ENCODE data around the gene SFT2D2.
"Not testable (repeated sequence)": the region's sequence is repeated elsewhere in the genome, so short reads cannot be mapped to it uniquely, and the experiment has no call there.

The SFT2D2 gene

DNA sequence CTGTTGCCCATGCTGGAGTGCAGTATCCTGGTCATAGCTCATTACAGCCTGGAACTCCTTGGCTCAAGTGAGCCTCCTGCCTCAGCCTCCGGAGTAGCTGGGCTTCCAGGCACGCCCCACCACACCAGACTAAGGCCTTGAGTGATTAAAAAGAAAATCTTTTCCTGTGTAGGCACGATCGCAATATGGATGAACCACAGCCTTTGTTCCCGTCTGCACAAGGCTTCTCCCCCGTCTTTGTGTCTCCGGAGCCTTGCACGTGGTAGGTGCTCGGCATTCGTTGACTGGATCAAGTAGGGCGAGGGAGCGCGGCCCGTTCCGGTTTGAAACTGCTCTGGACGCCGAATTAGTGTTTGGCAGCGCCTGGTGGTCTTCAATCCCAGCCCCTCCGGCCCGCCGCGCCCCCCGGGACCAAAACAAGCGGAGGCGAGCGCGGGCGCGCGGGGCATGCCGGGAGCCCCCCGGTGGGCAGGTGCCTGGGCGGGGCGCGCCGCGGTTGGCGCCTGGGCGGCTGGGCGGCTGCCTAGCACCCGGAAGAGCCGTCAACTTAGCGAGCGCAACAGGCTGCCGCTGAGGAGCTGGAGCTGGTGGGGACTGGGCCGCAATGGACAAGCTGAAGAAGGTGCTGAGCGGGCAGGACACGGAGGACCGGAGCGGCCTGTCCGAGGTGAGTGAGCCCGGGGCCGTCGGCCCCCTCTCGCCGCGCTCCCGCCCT lies at the start of gene SFT2D2:
Gene SFT2D2, plus strand, starts transcription at position 529 of the 715 bp plus-strand sequence. Its CDS starts 76 bp downstream, at position 605.
- DNase-seq = peak; percentile 85

DNA sequence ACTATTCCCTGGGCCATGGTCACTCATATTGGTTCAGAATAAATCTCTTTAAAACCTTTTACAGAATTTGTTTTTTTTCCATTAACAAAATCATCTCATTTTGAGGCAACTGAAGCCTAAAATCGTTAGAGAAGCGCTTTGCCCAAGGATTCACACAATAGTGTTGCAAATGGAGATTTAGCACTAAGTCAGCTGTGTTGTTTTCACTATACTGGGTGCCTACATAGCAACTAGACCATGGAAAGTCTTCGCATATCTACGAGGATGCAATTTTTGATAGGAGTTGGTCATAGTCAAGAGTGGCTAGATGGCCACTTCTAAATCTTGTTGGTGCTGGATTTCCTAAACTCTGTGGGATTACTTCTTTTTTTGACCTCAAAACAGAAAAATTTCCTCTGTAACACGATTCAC lies 47.6 kb upstream of the SFT2D2 start:
- DNase-seq = no peak

DNA sequence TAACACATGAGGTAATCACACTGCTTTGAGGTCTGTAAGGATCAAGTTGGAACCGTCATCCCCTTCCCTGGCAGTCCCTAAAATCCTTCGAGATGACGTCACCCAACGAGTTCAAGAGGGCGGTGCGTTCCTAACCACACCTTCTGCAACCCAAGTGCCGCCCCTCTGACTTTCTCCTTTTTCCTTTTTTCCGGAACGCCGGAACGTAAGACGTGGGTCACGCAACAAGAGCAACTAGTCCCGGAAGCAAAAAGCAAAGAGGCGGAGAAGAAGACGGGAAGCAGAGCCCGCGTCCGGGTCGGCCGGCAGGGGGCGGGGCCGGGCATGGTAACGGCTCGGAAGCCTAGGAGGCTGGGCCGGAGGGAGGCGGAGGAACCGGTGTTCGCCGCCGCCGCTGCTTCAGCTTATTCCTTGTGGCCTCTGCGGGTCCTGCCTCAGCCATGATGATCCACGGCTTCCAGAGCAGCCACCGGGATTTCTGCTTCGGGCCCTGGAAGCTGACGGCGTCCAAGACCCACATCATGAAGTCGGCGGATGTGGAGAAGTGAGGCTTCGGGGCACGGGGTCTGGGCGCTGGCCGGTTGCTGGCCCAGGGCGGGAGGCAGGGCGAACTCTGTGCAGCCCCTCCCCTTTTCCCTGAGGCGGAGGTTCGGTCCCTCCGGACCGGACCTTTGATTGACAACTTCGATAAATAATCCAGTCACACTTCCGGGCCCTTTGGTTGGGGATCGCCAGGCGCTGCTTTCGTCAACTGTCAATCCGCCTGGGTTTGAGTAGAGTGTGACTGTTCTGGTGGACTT lies 47.0 kb upstream of the SFT2D2 start, which contains the start of gene TIPRL:
Gene TIPRL, plus strand, starts transcription at position 325 of the 800 bp plus-strand sequence. Its CDS starts 116 bp downstream, at position 441.
- DNase-seq = peak; percentile 98

GRCh38 chr1:168179438-168180147 lies 46.2 kb upstream of the SFT2D2 start:
- DNase-seq = peak; percentile 17

DNA sequence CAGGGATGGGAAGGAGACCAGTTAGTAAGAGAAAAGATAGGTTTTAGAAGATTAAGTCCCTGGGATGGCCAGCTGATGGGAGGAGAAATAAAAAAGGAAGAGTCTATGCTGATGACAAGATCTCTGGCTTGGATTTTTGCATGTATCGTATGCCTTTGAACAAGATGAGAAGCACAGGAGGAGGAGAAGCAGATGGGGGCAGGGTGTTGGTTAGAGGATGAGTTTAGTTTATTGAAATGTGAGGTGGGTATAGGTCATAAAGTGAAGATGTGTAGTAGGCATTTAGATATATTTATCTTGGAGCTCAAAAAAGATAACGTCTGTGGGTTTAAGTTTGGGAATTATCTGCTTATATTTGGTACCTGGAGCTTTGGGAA lies 45.7 kb upstream of the SFT2D2 start:
- DNase-seq = no peak

DNA sequence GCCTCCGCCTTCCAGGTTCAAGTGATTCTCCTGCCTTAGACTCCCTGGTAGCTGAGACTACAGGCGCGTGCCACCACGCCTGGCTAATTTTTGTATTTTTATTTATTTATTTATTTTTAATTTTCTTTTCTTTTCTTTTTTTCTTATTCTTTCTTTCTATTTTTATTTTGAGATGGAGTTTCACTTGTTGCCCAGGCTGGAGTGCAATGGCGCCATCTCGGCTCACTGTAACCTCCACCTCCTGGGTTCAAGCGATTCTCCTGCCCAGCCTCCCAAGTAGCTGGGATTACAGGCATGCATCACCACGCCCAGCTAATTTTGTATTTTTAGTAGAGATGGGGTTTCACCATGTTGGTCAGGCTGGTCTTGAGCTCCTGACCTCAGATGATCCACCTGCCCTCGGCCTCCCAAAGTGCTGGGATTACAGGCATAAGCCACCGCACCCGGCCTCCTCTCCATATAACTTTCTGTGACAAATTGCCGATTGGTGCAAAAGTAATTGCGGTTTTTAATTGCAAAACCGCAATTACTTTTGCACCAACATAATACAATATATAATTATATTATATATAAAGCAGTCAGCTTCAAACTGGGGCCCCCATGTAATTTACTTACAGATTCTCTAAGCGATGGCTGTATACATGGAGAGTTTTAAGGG lies 44.6 kb upstream of the SFT2D2 start:
- not testable (repeated sequence) for DNase-seq

DNA sequence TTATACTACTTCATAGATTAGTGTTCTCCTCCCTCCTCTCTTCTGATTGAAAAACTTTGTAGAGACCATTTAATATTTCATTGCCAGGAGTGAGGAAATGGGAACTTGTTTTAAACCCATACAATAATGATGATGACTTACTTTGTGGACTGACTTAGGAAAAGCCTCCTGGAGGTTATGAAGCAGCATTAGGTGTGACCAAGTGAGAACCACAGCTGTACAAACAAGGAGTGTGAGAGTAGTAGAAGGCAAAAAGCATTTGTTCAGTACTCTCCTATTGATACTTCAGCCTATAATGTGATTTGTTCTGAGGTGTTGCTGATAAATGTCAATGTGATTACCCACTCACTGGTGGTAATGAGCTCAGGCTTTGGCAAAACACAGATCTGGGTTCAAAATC lies 38.6 kb upstream of the SFT2D2 start:
- no peak for DNase-seq

DNA sequence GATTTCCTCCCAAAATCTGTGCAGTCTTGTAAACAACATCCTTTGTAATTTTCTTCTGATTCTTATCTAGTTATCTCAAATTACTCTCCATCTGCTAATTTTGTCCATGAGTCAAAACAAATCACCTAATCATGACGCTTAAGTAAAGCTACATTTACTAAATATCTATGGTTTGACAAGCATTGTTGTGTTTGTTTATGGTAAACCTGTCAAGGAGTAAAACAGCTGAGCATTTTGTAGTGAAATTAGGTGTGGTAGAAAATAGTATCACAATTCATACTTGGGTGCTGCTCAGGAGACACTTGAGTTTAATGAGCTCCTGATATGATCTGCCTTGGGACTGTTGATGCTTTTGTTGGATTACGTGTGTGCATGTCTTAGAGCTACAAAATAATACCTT lies 35.4 kb upstream of the SFT2D2 start:
- no peak for DNase-seq

- DNase-seq = no peak
Observed at GRCh38 chr1:168195199-168196135, 30.3 kb upstream of the SFT2D2 start.

GRCh38 chr1:168199056-168199455 lies 26.7 kb upstream of the SFT2D2 start:
- DNase-seq = no peak

DNA sequence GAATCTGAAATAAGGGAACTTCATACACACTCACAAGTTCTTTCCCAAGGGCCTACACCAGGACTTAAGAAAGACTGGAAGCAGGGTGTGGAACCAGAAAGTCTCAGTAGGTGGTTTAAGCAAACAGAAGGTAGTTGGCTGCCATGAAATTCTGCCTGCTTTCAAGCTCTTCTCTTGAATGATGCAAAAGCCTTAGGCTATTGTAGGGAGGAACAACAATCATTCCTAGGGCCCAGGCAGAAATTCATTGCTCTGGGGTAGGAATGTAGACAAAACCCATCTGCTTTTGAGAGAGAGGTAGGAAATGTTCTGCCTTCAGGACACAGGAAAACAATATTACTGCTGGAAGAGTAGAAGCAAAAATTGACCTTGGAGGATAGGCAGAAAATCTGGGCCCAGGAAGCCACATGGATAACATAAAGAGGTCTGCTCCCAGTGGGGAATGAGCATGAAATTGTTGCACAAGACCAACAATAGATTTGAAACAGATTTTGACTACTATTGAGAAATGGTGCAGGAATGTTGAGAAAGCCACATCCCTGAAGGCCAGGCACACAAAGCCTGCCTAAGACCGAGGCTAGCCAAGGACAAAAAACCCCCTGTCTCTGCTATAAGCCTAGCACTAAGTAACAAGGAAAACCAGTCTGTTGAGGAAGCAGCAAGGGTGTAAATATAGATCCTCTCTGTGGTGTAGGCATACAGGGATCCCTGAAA lies 22.7 kb upstream of the SFT2D2 start:
- DNase-seq = no peak

DNA sequence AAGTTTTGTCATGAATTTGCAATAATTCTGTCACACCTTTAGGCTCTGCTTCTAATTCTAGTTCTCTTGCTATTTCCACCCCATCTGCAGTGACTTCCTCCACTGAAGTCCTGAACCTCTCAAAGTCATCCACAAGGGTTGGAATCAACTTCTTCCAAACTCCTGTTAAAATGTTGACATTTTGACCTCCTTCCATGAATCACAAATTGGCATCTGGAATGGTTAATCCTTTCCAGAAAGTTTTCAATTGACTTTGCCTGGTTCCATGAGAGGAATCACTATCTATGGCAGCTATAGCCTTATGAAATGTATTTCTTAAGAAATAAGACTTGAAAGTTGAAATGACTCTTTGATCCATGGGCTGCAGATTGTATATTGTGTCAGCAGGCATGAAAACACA lies 19.7 kb upstream of the SFT2D2 start:
- DNase-seq = no peak

DNA sequence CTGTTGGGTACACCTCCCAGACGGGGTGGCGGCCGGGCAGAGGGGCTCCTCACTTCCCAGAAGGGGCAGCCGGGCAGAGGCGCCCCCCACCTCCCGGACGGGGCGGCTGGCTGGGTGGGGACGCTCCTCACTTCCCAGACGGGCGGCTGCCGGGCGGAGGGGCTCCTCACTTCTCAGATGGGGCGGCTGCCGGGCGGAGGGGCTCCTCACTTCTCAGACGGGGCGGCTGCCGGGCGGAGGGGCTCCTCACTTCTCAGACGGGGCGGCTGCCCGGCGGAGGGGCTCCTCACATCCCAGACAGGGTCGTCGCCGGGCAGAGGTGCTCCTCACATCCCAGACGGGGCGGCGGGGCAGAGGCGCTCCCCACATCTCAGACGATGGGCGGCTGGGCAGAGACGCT lies 18.1 kb upstream of the SFT2D2 start:
- DNase-seq = not testable (repeated sequence)

DNA sequence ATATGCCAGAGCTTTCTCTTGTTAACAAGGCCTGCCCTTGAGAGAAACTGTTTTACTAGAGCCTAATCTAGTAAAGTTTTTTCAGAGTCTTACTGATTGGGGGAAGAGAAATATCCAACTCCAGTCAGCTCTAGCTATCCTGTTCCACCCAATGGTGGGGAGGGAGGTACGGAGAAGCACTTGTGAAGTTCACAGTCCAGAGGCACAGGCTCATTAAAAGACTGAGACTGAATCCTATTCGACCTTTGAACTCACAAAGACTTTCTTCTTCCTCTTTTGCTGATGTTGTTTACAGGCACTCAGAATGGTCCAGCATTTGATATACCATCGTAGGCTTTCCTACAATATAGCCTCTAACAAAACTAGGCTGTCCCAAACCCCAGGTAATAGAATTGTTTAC lies 15.5 kb upstream of the SFT2D2 start:
- DNase-seq = no peak

GRCh38 chr1:168213349-168213748 lies 12.5 kb upstream of the SFT2D2 start:
- no peak for DNase-seq

DNA sequence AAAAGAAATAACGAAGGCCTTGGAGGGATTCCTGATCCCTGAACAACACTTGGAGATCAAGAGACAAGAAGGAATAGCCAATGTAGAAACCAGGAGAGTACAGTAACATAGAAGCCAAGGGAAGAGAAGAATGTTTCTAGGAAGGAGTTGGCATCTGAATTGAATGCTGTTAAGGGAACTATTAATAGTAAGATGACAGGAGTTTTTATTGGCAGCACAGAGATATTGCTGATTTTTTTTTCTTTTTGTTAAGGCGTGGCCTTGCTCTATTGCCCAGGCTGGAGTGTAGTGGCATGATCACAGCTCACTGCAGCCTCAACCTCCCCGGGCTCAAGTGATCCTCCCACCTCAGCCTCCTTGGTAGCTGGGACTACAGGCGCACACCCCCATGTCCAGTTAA lies 9.6 kb upstream of the SFT2D2 start:
- DNase-seq = no peak

GRCh38 chr1:168217664-168218063 lies 8.1 kb upstream of the SFT2D2 start:
- no peak for DNase-seq

DNA sequence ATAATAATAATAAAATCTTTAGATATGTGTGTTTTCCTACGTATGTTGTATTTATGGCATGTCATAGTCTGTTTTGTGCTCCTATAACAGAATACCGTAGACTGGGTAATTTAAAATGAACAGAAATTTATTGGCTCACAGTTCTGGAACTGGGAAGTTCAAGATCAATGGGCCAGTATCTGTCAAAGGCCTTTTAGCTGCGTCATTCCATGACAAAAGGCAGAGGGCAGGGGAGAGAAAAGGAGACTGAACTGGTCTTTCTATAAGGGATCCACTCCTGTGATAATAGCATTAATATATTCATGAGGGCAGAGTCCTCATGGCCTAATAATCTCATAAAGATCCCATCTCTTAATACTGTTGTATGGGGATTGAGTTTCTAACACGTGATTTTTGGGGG lies 7.1 kb upstream of the SFT2D2 start:
- DNase-seq = no peak

DNA sequence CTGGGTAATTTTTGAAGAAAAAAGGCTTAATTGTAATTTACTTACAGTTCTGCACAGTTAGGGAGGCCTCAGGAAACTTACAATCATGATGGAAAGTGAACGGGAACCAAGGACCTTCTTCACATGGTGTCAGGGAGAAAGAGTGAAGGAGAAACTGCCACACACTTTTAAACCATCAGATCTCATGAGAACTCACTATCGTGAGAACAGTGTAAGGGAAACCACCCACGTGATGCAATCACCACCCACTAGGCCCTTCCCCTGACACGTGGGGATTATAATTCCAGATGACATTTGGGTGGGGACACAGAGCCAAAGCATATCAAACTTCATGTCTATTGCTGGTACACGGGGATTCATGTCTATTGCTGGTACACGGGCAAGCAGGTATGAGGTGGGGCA lies 5.3 kb upstream of the SFT2D2 start:
- no peak for DNase-seq

- DNase-seq = no peak
Observed at GRCh38 chr1:168221275-168221674, 4.5 kb upstream of the SFT2D2 start.

DNA sequence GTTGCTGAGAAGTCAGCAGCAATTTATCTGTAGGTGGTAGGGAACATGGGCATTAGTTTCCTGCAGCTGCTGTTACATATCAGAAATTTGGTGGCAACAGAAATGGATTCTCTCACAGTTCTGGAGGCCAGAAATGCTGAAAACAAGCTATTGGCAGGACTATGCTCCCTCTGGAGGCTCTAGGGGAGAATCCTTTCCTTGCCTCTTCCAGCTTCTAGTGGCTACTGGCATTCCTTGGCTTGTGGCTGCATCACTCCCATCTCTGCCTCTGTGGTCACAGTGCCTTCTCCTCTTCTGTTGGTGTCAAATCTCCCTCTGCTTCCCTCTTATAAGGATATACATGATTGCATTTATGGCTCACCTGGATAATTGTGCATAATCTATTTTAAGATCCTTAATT lies 2.5 kb upstream of the SFT2D2 start:
- no peak for DNase-seq

All from NCI-H2227 treated with DMSO at 0.1 percent for 48 hours (cell line).